Activated CD8-positive, alpha-beta memory T cell treated with anti-CD3 and anti-CD28 coated beads, Interleukin-2, amount 50 U/mL, for 48 hours (primary cell): ENCODE results near the gene MSRB2.
"Not testable (repeated sequence)": the region's sequence is repeated elsewhere in the genome, so short reads cannot be mapped to it uniquely, and the experiment has no call there.

Experiments
- DNase-seq: peaks from one replicate; pipeline ENCODE4 v3.0.0-alpha.2; 2020

The MSRB2 gene

GRCh38 chr10:23070092-23070912 is 25.1 kb upstream of the MSRB2 start:
- not testable (repeated sequence) for DNase-seq

DNA sequence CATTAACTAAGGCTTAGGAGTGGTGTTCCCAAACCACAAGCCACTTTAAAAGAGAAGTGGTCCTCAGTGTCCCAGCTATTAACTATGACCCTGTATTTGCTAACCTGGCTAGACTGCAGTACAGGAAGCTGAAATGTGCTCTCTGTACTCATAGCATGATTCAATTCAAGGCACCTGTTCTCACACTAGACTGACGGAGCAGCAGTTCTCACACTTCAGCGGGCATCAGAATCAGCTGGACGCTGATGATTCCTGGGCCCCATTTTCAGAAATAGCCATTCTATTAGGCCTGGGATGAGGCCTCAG is 24.5 kb upstream of the MSRB2 start:
- no peak for DNase-seq

- not testable (repeated sequence) for DNase-seq
Observed at GRCh38 chr10:23072593-23072992, 22.8 kb upstream of the MSRB2 start.

DNA sequence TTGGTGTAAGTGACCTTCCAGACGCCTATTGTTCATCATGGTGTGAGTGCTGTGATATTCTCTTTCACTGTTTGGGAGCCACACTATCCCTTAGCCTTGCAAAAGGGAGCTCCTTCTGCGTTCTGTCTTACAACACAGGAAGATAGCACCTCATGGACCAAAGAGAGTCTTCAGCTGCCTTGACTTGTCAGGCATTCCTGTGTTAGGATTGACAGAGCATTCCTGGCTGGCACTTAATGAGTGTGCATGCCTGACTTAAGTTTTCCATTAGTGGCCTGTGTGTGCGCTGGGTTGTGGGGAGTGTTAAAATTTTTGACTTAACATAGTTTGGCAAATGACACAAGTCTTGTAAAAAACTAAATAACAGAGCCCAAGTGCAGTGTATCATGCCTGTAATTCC is 21.9 kb upstream of the MSRB2 start:
- no peak for DNase-seq

- no peak for DNase-seq
Observed at GRCh38 chr10:23075672-23076071, 19.7 kb upstream of the MSRB2 start.

GRCh38 chr10:23078114-23078513 is 17.3 kb upstream of the MSRB2 start:
- no peak for DNase-seq

- no peak for DNase-seq
Observed at GRCh38 chr10:23079700-23080099, 15.7 kb upstream of the MSRB2 start.

- no peak for DNase-seq
Observed at GRCh38 chr10:23080262-23080661, 15.1 kb upstream of the MSRB2 start.

DNA sequence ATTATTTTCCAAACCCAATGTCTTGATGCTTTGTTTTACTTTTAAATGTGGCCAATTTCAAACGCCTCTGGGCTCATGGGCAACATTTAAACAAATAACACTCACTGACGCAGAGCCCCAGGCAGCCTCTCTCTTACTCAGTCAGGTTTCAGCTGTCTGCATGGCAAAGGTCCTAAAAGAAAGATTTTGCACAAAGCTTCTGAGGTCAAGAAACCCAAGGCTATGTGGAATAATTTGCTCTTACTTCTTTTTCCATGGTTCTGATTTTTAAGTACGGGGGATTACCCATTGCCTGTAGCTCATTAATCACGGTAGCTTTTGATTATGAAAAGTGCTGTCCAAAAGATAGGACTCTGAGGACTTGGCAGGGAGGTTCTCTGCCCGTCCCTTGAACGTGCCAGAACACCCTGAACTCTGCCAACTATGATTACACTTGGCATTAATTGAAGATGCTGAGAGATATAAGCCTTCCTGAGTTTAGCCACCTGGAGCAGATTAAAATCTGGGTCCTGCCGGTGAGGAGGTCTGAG is 14.1 kb upstream of the MSRB2 start:
- DNase-seq: no peak

DNA sequence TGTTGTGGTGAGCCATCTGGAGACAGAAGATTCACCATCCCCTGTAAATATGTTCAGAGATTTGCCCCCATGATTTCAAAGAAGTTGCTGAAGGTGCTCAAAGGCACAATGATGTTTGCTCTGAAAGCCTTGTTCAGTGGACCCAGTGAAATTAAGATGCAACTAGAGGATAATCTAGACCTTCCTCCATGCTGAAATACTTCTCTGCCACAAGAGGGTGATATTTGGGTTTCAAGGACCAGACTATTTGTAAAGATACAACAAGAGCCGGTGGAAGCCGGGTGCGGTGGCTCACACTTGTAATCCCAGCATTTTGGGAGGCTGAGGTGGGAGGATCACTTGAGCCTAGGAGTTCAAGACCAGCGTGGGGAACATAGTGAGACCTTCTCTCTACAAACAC is 13.5 kb upstream of the MSRB2 start:
- no peak for DNase-seq

DNA sequence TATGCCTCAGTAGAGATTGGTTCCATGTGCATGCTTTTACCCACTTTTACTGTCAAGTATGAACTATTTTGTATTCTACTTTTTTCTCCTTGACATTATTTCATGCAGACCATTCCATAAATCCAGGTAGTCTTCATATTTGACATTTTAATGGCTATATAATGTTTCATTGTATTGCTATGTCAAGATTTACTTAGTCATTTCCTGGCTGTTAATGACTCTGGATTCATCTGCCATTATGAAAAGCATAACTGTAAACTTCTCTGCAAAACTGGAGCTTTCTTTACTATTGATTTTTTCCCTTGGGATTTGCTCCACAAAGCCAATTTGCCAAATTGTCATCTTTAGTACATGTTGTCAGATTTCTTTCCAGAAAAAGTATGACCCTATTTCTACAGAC is 6.8 kb upstream of the MSRB2 start:
- DNase-seq: no peak

GRCh38 chr10:23094786-23095403 is 484 bp upstream of the MSRB2 start:
- no peak for DNase-seq

DNA sequence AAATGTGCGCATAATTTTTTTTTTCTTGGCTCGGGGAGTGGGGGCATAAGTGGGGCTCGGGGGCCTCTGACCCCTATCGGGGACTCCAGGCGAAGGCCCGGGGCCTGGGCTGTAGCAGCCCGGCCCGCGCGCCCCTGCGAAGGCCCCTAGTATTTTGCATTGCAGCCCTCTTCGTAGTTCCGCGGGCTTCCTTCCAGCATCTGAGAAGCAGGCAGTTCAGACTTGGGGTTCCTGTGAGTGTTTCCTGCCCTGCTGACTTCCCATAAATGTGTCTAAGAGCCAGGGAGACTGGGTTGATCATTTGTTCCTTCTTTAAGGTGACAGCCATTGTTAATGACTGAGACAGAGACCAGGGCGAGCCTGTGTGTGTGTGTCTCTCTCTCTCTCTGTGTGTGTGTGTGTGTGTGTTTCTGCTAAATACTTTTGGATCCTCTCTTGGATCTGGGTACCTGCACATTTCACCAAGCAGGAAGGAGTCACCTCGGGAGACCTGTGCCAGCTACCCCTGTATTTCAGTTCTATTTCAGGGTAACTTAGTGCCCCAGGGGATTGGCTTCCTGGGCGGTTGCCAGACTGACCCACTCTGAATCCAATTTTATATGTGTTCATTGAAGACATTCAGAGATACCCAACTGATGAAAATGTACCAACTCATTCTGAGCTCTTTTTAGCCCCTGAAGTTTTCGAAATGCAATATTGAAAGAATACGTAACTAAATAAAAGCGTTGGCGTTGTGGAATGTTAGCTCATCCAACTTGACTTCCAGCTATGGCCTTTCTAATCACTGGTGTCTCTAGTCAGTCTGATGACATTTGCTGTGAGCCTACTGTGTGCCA is 805 bp downstream of the MSRB2 start:
- peak; percentile 59 for DNase-seq

- DNase-seq: no peak
Observed at GRCh38 chr10:23096802-23097549, 1.6 kb downstream of the MSRB2 start.

DNA sequence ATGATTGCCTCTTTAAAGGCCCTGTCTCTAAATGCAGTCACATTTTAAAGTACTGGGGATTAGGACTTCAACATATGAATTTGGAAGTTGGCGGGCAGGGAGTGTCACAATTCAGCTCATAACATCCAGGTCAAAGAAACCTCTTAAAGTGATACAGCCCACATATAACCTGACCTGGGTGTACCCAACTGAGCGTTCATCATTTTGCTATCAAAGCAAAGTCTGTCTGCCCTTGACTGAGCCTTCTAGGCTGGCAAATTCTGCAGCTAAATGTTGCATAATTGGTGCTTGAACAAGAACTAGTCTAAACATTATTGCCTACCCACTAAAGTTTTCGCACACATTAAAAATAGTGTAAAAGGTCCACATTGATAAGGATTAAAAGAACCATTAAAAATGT is 3.7 kb downstream of the MSRB2 start:
- no peak for DNase-seq

- no peak for DNase-seq
Observed at GRCh38 chr10:23099816-23100215, 4.4 kb downstream of the MSRB2 start.

DNA sequence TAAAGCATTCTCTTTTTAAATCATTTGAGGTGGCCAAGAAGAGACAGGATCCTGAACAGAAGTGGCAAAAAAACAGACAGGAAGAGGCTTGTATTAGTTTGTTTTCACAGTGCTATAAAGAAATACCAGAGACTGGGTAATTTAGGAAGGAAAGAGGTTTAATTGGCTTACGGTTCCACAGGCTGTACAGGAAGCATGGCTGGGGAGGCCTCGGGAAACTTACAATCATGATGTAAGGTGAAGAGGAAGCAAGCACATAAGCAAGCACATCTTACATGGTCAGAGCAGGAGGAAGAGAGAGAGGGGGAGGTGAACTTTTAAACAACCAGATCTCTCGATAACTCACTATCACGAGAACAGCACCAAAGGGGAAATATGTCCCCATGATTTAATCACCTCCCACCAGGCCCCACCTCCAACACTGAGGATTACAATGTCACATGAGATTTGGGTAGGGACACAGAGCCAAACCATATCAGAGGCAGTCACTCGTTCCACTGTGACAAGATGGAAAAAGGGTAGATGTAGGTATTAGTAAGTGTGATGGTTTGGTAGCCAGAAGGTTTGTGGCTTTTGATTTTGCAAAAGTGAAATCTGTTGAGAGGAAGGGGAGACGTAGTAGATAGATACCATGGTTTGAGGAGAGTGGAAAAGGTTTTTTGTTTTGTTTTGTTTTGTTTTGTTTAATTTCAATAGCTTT is 5.1 kb downstream of the MSRB2 start:
- DNase-seq: no peak

GRCh38 chr10:23106331-23107072 is 11.1 kb downstream of the MSRB2 start:
- no peak for DNase-seq

DNA sequence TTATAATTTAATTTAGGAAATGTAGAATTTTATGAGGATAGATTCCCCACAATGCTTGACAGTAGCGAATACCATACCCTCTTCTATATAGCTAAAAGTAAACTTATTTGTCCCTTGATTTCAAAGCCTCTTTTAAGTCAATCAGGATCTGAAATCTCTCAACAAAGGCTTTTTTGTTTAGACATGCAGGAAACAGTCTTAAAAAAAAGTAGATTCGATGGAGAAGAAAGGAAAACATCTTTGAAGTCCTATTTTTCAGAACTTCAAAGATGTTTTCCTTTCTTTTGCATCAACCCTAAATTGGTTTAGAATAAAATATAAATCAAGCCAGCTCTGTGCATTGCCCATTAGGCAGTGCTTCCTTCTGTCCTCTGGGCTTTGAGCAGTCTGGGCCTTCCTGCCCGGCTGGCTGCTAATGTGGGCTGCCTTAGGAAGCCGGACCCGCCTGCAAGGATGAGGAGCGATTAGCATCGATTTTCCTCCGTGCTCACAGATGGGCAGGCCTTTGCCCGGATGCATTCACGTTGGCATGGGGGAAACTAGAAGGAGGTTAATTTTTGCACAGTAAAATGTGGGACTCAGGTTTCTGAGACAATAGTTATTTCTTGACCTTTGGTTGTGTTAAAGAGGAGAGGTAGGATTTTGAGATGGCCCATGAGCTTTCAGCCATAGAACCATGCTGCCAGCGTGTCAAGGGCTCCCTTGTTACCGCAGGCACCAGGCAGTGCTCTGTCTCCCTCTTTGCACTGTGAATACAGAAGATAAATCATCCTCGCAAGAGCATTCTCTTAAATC is 15.5 kb downstream of the MSRB2 start:
- DNase-seq: no peak

- DNase-seq: no peak
Observed at GRCh38 chr10:23111517-23112286, 16.3 kb downstream of the MSRB2 start.
